Endothelial cell of umbilical vein (primary cell): ENCODE measurements around the gene BDP1.

Experiments
- CTCF ChIP-seq, 2 donors: IDR thresholded peaks; 1 replicate in 1 of 2; 2 replicates in 1 of 2; pipeline ENCODE4 v1.5.1; 2011; ENCODE audit warnings: low read length in 2 of 2, mild to moderate bottlenecking in 2 of 2, moderate library complexity in 2 of 2, control low read depth in 1 of 2, inconsistent platforms in 1 of 2, low read depth in 1 of 2; ENCODE audit not compliant: insufficient read depth in 1 of 2; ENCODE audit errors: extremely low read depth in 1 of 2
- EZH2 ChIP-seq: IDR thresholded peaks from 2 replicates; pipeline ENCODE4 v1.6.1; 2012; ENCODE audit warnings: borderline replicate concordance, low read depth, mild to moderate bottlenecking, moderate library complexity, low read length, inconsistent platforms; ENCODE audit not compliant: severe bottlenecking
- MYC ChIP-seq: IDR thresholded peaks from one replicate; pipeline ENCODE4 v1.6.1; 2011; ENCODE audit warnings: mild to moderate bottlenecking, low read depth, low read length
- POLR2A ChIP-seq: IDR thresholded peaks from 2 replicates; pipeline ENCODE4 v1.6.1; 2012; ENCODE audit warnings: low read depth, mild to moderate bottlenecking, control low read depth, low read length
- POLR2AphosphoS5 ChIP-seq: IDR thresholded peaks from 2 replicates; pipeline ENCODE4 v1.6.1; 2012; ENCODE audit warnings: low read depth, mild to moderate bottlenecking, control low read depth, low read length, moderate library complexity; ENCODE audit not compliant: insufficient read depth

- no peak for TF ChIP-seq CTCF (IDR thresholded peaks at IDR 0.05; ENCODE audit: extremely low read depth in 1 of 2, insufficient read depth in 1 of 2, low read depth in 1 of 2, low read length in 2 of 2)
- TF ChIP-seq EZH2: no peak
- no peak for TF ChIP-seq POLR2A
- TF ChIP-seq MYC: no peak
- no peak for TF ChIP-seq POLR2AphosphoS5
Measured at GRCh38 chr5:71582945-71583584, 127.6 kb downstream of the BDP1 start.
